HG03175 (cell line): Measurements from ENCODE around the gene CFH.
"Not testable (repeated sequence)": the region's sequence is repeated elsewhere in the genome, so short reads cannot be mapped to it uniquely, and the experiment has no call there.

Experiments used
- ATAC-seq: cut with Tn5 transposase; IDR thresholded peaks from one replicate; pipeline ENCODE4 v1.9.1; 2021; ENCODE audit warnings: mild to moderate bottlenecking, moderate library complexity; ENCODE audit not compliant: unreplicated experiment

The CFH gene

DNA sequence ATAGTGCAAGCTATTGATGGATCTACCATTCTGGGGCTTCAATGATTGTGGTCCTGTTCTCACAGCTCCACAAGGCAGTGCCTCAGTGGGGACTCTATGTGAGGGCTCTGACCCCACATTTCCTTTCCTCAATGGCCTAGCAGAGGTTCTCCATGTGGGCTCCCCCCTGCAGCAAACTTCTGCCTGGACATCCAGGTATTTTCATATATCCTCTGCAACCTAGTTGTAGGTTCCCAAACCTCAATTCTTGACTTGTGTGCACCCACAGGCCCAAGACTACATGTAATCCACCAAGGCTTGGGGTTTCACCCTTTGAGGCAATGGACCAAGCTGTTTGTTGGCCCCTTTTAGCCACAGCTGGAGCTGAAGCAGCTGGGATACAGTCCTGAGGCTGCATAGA lies 86.9 kb downstream of the CFH start:
- ATAC-seq, result no peak

DNA sequence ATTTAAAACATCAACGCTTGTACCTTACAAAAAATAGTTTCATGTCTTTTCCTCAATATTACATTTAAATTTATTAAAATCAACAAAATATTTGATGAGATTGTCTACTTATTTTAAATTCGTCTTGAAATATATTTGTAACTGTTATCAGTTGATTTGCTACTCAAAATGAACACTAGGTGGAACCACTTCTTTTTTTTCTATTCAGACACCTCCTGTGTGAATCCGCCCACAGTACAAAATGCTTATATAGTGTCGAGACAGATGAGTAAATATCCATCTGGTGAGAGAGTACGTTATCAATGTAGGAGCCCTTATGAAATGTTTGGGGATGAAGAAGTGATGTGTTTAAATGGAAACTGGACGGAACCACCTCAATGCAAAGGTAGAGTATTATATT lies 91.4 kb downstream of the CFH start:
- ATAC-seq, result peak; percentile 91

DNA sequence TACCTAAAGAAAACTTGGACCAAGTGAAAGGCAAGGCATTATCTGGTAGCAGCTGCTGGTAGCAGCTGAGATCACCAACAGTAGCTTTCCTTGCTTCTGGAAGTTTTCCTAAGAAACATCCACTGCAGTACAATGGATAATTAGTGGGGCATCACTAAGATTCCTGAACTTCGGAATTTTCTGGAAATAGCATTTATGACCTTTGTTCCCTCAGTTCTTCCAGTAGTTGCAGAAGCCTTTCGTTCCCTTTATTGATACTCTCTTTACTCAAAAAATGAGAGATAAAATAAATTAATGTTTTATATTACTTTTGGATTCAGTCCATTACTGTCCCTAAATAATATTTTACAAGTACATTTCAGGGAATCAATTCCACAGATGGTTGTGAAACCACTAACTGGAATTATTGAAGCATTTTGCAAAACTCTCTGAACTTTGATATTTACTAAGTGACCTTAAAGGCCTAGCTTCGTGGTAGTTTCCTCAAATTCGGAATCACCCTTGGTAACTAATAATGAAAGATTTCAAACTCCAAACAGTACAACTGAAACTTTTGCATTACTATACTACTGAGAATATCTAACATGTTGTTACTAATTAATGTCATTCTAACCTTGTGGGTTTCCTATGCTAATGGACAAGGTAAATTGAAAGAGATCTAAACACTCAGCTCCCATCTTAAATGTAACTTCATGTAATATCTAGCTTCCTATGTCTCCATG lies 113.3 kb downstream of the CFH start:
- ATAC-seq, result not testable (repeated sequence)

GRCh38 chr1:196769823-196770222 lies 118.0 kb downstream of the CFH start:
- ATAC-seq, result not testable (repeated sequence)

DNA sequence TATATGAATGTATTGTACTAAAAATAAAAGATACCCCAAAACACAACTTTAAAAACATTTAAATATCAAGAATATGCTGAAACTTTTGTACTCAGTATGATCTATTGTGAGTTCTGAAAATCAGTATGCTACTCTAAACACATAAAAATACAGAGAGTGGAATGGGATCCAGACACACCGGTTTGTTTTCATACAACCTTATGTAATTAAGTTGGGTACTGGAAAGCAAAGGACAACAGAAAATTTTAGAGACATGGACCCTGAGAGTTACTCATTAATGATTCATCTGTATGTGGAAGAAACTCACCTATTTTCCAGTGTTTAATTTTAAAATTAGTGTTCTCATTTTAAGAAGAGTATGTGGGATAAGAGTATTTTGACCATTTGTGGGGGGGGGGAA lies 121.9 kb downstream of the CFH start:
- no peak for ATAC-seq

GRCh38 chr1:196774175-196774574 lies 122.3 kb downstream of the CFH start:
- ATAC-seq, result no peak

DNA sequence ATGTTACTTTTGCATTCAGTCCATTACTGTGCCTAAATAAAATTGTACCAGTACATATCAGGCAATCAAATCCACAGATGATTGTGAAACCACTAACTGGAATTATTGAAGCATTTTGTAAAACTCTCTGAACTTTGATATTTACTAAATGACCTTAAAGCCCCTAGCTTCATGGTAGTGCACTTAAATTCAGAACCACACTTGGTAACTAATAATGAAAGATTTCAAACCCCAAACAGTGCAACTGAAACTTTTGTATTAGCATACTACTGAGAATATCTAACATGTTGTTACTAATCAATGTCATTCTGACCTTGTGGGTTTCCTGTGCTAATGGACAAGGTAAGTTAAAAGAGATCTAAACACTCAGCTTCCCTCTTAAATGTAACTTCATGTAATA lies 122.8 kb downstream of the CFH start, which contains the start of gene CFHR3:
CFHR3 (plus strand) TSS at position 238 of the 400 bp plus-strand sequence; CDS start at position 285, 47 bp downstream.
- ATAC-seq, result peak; percentile 97

- no peak for ATAC-seq
Measured at GRCh38 chr1:196777603-196778002, 125.8 kb downstream of the CFH start.

DNA sequence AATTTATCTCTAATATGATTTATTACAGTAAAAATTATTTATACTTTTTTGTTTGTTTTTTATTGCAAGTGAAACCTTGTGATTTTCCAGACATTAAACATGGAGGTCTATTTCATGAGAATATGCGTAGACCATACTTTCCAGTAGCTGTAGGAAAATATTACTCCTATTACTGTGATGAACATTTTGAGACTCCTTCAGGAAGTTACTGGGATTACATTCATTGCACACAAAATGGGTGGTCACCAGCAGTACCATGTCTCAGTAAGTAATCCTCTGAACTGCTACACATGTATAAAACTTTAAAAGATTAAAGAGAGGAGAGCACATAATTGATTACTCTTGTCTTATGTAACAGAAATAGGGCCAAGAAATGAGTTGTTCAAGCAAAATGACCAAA lies 127.2 kb downstream of the CFH start:
- ATAC-seq, result no peak

- not testable (repeated sequence) for ATAC-seq
Measured at GRCh38 chr1:196791252-196791651, 139.4 kb downstream of the CFH start.

DNA sequence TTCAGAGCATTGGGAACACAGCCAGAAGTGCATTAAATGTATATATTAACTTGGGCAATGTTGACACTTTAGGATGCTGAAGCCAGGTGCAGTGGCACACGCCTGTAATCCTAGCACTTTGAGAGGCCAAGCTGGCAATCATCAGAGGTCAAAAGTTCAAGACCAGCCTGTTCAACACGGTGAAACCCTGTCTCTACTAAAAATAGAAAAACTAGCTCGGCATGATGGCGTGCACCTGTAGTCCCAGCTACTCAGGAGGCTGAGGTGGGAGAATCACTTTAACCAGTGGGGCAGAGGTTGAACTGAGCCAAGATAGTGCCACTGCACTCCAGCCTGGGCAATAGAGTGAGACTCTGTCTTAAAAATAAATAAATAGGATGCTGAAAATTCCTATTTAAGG lies 142.3 kb downstream of the CFH start:
- ATAC-seq, result not testable (repeated sequence)
